BJ (cell line): ENCODE measurements around the gene PLA2G5. TPM values are rescaled to one million over a fixed set of nuclear protein-coding genes. Genes with fewer than 3 reads are reported as not detected.

Experiments
- CTCF ChIA-PET: fragments of 350-600 bp; formaldehyde crosslinking; extraction: SDS; loops from one replicate; lab custom pipeline; 2021; ENCODE audit warnings: antibody characterized with exemption, inconsistent platforms; lab: Yijun Ruan, JAX
- POLR2A ChIA-PET: fragments of 300-600 bp; sonication (Branson Sonifier 250); formaldehyde crosslinking; extraction: SDS; loops from one replicate; lab custom pipeline; 2021; ENCODE audit warnings: antibody characterized with exemption; lab: Charles Lee
- DNase-seq: peaks from one replicate; pipeline ENCODE4 v3.0.0-alpha.2; 2011; ENCODE audit warnings: low read depth
- H3K27me3 ChIP-seq: 2 replicates; pipeline ENCODE4 v1.6.0; 2011; ENCODE audit warnings: low read length; ENCODE audit not compliant: control insufficient read depth, insufficient read depth
- H3K36me3 ChIP-seq: 2 replicates; pipeline ENCODE4 v1.5.1; 2011; ENCODE audit warnings: low read length; ENCODE audit not compliant: control insufficient read depth, insufficient read depth
- H3K4me3 ChIP-seq: 2 replicates; pipeline ENCODE4 v1.5.1; 2011; ENCODE audit warnings: low read depth, mild to moderate bottlenecking, control low read depth, low read length
- CTCF ChIP-seq: IDR thresholded peaks from 2 replicates; pipeline ENCODE4 v1.5.1; 2011; ENCODE audit warnings: low read depth, mild to moderate bottlenecking, control low read depth, inconsistent platforms, low read length, moderate library complexity; ENCODE audit not compliant: insufficient read depth
- polyA plus RNA-seq: library from polyadenylated mRNA; depleted of rRNA; stranded (reverse); fragments of >200 nt; gene quantifications from 2 replicates; pipeline ENCODE4 v1.2.3, GENCODE V29; 2011

PLA2G5 gene
- polyA plus RNA-seq, 1 experiment = not detected

- Histone ChIP-seq H3K4me3 (no peak overlapping the region), H3K36me3 (no peaks in the 10 kb centered on the region), H3K27me3 (no peaks in the 10 kb centered on the region; the same call in none of the 2 replicates)
- no peak for TF ChIP-seq CTCF
- ChIA-PET CTCF (no interaction called here), POLR2A (no interaction called here)
- no peak for DNase-seq
Measured at GRCh38 chr1:20120796-20121195, 50.8 kb downstream of the PLA2G5 start.

GRCh38 chr1:20123722-20124455, 53.9 kb downstream of the PLA2G5 start:
- DNase-seq = no peak
- H3K27me3 ChIP-seq = no peaks in the 10 kb centered on the region; the same call in none of the 2 replicates
- no peaks in the 10 kb centered on the region for H3K36me3 ChIP-seq
- CTCF ChIA-PET = interaction anchor here (1.1 to 1.3 kb wide), 2 partner anchors 22 to 29 kb away, joined by 3 to 5 read pairs; no protein-coding TSS in a partner anchor
- POLR2A ChIA-PET = no interaction called here
- TF ChIP-seq CTCF = no peak
- no peak overlapping the region for H3K4me3 ChIP-seq

GRCh38 chr1:20124456-20125057, 54.6 kb downstream of the PLA2G5 start:
- Histone ChIP-seq H3K36me3 (no peaks in the 10 kb centered on the region), H3K4me3 (no peak overlapping the region), H3K27me3 (no peaks in the 10 kb centered on the region; the same call in none of the 2 replicates)
- no peak for TF ChIP-seq CTCF
- CTCF ChIA-PET = interaction anchor here (1.1 to 1.3 kb wide), 3 partner anchors 23 to 408 kb away, joined by 3 to 5 read pairs (median 3); no protein-coding TSS in a partner anchor
- no peak for DNase-seq
- POLR2A ChIA-PET = no interaction called here

- no peak for TF ChIP-seq CTCF
- Histone ChIP-seq H3K4me3 (no peak overlapping the region), H3K27me3 (no peaks in the 10 kb centered on the region; the same call in none of the 2 replicates), H3K36me3 (no peaks in the 10 kb centered on the region)
- no peak for DNase-seq
- ChIA-PET POLR2A (no interaction called here), CTCF (interaction anchor here (1.1 to 1.3 kb wide), 3 partner anchors 23 to 409 kb away, joined by 3 to 5 read pairs (median 3); no protein-coding TSS in a partner anchor)
Measured at GRCh38 chr1:20125100-20125499, 55.1 kb downstream of the PLA2G5 start.
